Karpas-422 (cell line): ENCODE results near the gene SRP9. TPM values are rescaled to one million over a fixed set of nuclear protein-coding genes. Genes with fewer than 3 reads are reported as not detected.

Experiments used
- small RNA-seq: library from RNA; depleted of rRNA; stranded (forward); fragments of <200 nt; gene quantifications from one replicate; pipeline ENCODE3, GENCODE V24; 2014
- total RNA-seq: library from RNA; depleted of rRNA; stranded (reverse); fragments of >200 nt; shearing (Covaris generic); gene quantifications from 2 replicates; pipeline ENCODE4 v1.2.3, GENCODE V29; 2014; ENCODE audit warnings: low replicate concordance; rRNA removed

Gene SRP9
- total RNA-seq, 1 experiment from 2014 or later = 245 TPM

Small RNA genes within 50 kb of the gene (small RNA-seq; reads per million reads assigned to genes)
- gene RNU6-1304P = not detected

Other genes starting within 250 kb of the SRP9 start
- 0.07 TPM in 1 of 2 replicates, not detected in the other for gene ENAH, start 124.7 kb upstream of the SRP9 start, total RNA-seq
- gene EPHX1, start 32.3 kb downstream of the SRP9 start, total RNA-seq = 0.63 and 3.2 TPM in 2 replicates
- gene TMEM63A, start 104.6 kb downstream of the SRP9 start, total RNA-seq = 4.1 and 4.8 TPM in 2 replicates
- gene LEFTY1, start 111.3 kb downstream of the SRP9 start, total RNA-seq = 0.40 TPM in 1 of 2 replicates, not detected in the other
- 57.0 and 75.8 TPM in 2 replicates for gene PYCR2, start 146.4 kb downstream of the SRP9 start, total RNA-seq
- gene LEFTY2, start 163.4 kb downstream of the SRP9 start, total RNA-seq = not detected in 2 replicates
- gene SDE2, start 221.5 kb downstream of the SRP9 start, total RNA-seq = 15.7 and 21.8 TPM in 2 replicates